Inflammatory macrophage (primary cell): Measurements from ENCODE around the gene ARHGEF7.

Experiments
- DNase-seq, 2 donors: peaks; one replicate each; pipeline ENCODE4 v3.0.0-alpha.2; 2020 to 2022

ARHGEF7 gene

DNA sequence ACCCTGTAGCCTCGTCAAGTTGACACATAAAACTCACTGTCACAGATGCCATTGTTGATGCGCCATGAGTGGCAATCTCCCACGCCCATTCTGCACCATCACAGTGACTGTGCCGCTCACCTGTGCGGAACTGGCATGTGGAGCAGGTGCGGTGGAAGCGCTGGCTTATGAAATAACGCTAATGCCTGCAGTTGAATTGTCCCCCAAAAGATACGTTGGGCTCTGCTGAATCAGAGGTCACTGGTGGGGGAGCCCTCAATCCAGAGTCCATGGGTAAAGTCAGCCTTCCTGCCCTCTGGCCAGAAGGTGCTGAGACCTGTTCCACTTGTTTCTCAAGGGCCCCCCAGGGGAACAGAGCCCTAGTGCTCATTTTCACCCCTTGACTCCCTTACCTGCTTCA is 2.9 kb upstream of the ARHGEF7 start:
- no peak for DNase-seq

- no peak for DNase-seq
Observed at GRCh38 chr13:111114362-111115060, 599 bp upstream of the ARHGEF7 start.

- DNase-seq: no peak
Observed at GRCh38 chr13:111115965-111116521, 933 bp downstream of the ARHGEF7 start.

- no peak for DNase-seq
Observed at GRCh38 chr13:111116856-111117255, 1.7 kb downstream of the ARHGEF7 start.

GRCh38 chr13:111117289-111117688 is 2.2 kb downstream of the ARHGEF7 start:
- no peak for DNase-seq

DNA sequence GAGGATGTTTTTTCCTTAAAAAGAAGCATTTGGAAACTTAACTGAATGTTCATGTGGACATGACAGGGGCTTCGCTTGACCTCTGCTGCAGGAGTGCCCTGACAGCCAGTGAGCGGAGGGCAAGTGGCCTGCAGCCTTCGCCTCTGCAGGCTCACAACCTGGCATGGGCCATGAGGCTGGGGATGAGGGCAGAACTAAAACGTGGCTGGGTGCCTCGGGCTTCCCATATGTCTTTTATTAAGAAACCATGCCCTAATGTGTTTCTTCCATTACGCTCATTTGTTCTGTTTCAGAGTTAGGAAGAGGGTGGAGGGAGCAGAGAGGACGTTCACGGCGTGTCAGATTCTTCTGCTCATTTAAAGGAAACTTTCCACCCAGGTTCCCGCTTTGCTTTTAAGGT is 2.9 kb downstream of the ARHGEF7 start:
- no peak for DNase-seq

- DNase-seq: no peak
Observed at GRCh38 chr13:111118898-111119607, 3.9 kb downstream of the ARHGEF7 start.

- DNase-seq: no peak
Observed at GRCh38 chr13:111119966-111120365, 4.9 kb downstream of the ARHGEF7 start.

- no peak for DNase-seq
Observed at GRCh38 chr13:111120422-111120821, 5.3 kb downstream of the ARHGEF7 start.

DNA sequence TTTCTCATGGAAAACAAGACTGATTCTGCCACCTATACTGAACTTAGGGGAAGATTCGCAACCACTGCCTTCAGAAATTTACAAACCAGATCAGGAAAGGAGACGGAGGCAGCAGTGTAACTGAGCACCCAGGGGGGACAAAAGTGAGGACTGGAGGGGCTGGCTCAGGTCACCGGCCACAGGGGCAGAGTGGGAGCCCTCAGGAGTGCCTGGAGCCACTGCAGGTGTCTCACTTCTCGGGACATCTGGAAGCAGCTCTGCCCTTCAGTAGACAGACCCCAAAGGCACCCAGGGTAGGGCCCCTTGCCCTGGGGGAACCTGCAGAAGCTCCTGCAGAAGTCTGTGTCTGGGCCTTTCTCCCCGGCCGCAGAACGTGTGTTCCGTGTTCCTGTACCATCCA is 5.8 kb downstream of the ARHGEF7 start:
- no peak for DNase-seq

DNA sequence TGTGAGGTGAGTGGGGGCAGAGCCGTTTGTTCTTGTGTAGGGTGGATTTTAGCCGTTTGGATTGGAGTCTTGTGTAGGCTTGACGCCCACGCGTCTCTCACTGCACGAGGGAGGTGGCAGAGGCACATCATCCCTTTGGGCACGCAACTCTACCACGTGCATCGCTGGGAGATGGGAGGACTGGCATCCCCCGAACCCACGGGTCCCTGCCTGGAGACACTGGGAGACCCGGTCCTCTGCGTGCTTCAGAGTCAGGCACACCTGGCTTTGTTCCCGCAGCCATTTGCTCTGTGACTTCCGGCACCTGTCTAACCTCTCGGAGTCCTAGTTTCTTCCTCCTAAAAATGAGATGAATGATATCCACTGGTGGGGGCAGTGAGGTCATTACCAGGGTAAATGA is 6.4 kb downstream of the ARHGEF7 start:
- DNase-seq: no peak

GRCh38 chr13:111122056-111122455 is 6.9 kb downstream of the ARHGEF7 start:
- no peak for DNase-seq

DNA sequence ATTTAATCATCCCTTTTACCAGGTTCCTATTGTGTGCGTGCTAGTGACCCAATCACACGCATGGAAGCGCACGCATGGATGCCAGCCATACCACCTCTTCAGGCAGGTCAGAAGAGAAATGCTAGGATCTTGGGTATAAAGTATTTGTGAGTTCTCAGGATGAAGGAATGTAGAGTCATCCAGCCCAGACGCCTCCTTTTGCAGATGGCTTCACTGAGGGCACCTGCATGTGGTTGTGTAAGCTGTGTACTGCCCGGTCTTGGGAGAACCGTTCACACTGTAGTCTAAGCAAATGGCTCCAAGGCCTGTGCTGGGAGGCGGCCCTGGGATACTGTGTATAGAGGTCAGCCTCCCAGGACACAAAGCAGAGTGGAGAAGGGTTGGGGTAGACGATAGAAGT is 7.5 kb downstream of the ARHGEF7 start:
- no peak for DNase-seq

DNA sequence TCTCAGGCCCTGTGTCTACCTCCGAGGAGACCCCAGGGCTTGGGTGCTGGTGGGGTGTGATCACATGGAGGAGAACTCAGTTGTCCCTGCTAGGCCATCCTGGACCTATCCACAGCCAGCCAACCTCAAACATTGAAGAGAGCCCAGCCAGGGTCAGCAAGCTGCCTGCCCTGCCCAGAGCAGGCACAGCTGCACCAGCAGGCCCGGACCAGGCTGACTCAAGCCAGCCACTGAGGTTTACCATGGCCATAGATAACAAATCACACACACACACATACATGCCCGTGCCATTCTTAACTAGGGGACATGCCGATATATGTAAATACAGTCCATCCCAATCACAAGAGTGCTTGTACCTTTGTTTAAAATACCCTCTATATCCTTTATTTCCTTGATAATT is 8.1 kb downstream of the ARHGEF7 start:
- no peak for DNase-seq

GRCh38 chr13:111123649-111124048 is 8.5 kb downstream of the ARHGEF7 start:
- no peak for DNase-seq

- DNase-seq: no peak
Observed at GRCh38 chr13:111126509-111126908, 11.4 kb downstream of the ARHGEF7 start.

GRCh38 chr13:111129465-111130115 is 14.5 kb downstream of the ARHGEF7 start:
- no peak for DNase-seq

DNA sequence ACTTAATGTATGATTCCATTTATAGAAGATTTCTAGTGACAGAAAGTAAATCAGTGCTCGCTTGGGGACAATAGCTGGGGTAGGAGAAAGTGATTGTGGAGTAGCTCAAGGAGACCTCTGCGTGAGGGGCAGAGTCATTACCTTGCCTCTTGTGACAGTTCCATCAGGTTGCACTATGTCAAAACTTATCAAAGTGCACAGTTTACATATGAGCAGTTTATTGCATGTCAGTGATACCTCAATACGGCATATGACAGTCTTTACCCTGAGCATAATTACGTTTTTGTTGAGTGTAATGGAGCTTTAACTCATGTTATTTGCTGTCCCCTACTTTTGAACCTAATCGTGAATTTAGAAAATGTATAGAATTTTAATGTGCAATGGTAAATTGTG is 15.0 kb downstream of the ARHGEF7 start:
- no peak for DNase-seq

DNA sequence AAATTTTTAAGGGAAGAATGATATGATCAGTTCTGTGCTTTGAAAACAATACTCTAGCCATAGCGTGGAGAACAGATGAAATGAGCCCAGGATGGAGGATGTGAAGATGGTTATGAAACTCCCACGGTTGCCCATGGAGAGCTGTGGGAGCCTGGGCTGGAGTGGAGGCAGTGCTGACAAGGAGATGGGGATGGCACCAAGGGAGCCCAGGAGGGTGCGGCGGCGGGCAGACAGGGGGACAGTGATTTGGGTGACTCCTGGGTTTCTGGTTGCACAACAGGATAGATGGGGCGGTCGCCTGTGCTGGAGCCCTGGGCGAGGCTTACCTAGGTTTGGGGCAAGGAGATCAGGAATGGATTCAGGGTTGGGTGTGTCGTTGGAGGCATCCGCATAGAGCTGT is 15.9 kb downstream of the ARHGEF7 start:
- no peak for DNase-seq

- no peak for DNase-seq
Observed at GRCh38 chr13:111131611-111132010, 16.5 kb downstream of the ARHGEF7 start.

DNA sequence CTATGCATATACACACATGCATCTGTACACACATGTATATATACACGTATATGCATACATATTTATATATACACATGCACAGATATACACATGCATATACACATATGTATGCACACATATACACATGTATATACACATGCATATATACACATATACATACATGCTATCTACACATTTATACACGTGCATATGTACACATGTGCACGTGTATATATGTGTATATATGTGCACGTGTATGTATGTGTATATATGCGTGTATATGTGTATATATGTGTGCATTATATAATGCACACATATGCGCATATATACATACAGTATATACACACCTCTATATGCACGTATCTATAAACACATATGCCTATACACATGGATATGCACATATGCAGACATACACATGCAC is 17.8 kb downstream of the ARHGEF7 start:
- no peak for DNase-seq

- no peak for DNase-seq
Observed at GRCh38 chr13:111139452-111139851, 24.3 kb downstream of the ARHGEF7 start.

- no peak for DNase-seq
Observed at GRCh38 chr13:111139873-111140561, 24.9 kb downstream of the ARHGEF7 start.
